CD14-positive monocyte (primary cell): Measurements from ENCODE around the gene TPSG1. TPM values are rescaled to one million over a fixed set of nuclear protein-coding genes. Genes with fewer than 3 reads are reported as not detected.
"Not testable (repeated sequence)": the region's sequence is repeated elsewhere in the genome, so short reads cannot be mapped to it uniquely, and the experiment has no call there.

ENCODE experiments used
- DNase-seq, 3 donors: peaks; one replicate each; pipeline ENCODE4 v3.0.0-alpha.2; 2011 to 2022
- H2AFZ ChIP-seq: 2 replicates; pipeline ENCODE4 v1.6.0; 2012; ENCODE audit warnings: mild to moderate bottlenecking, low read depth, low read length, inconsistent platforms; ENCODE audit not compliant: insufficient read depth, poor library complexity, severe bottlenecking
- H3K27ac ChIP-seq, 2 donors: 1 replicate in 1 of 2; 2 replicates in 1 of 2; pipeline ENCODE4 v1.5.1; 2012 to 2013; ENCODE audit warnings: low read length in 2 of 2, control low read depth in 1 of 2, inconsistent platforms in 1 of 2, low read depth in 1 of 2, mild to moderate bottlenecking in 1 of 2
- H3K27me3 ChIP-seq, 2 donors: one replicate each; pipeline versions ENCODE4 v1.6.0 to v1.6.1; 2011 to 2013; ENCODE audit warnings: low read length in 2 of 2; ENCODE audit not compliant: control insufficient read depth in 2 of 2, insufficient read depth in 2 of 2
- H3K36me3 ChIP-seq, 2 donors: replicated peaks in 1 of 2; 1 replicate in 1 of 2; 2 replicates in 1 of 2; pipeline versions ENCODE4 v1.5.1 to v1.6.1; 2012 to 2013; ENCODE audit warnings: low read length in 2 of 2, control low read depth in 1 of 2, inconsistent platforms in 1 of 2, mild to moderate bottlenecking in 1 of 2; ENCODE audit not compliant: insufficient read depth in 2 of 2, control insufficient read depth in 1 of 2
- H3K4me1 ChIP-seq, 2 donors: 1 replicate in 1 of 2; 2 replicates in 1 of 2; pipeline versions ENCODE4 v1.5.1 to v1.6.1; 2012 to 2013; ENCODE audit warnings: low read length in 2 of 2, control low read depth in 1 of 2, inconsistent platforms in 1 of 2, mild to moderate bottlenecking in 1 of 2, moderate library complexity in 1 of 2; ENCODE audit not compliant: insufficient read depth in 2 of 2, control insufficient read depth in 1 of 2
- H3K4me2 ChIP-seq: replicated peaks from 2 replicates; pipeline ENCODE3; 2012; ENCODE audit warnings: low read length, moderate library complexity, mild to moderate bottlenecking; ENCODE audit not compliant: poor library complexity, severe bottlenecking; ENCODE audit errors: extremely low read depth
- H3K4me3 ChIP-seq, 3 experiments: fragments of 200-600 bp in 1 of 3; sonication (generic) in 1 of 3; replicated peaks in 1 of 3; 1 replicate in 2 of 3; 2 replicates in 1 of 3; pipeline ENCODE4 v1.5.1; 2011 to 2013; ENCODE audit warnings: low read length in 3 of 3, mild to moderate bottlenecking in 3 of 3, control low read depth in 2 of 3, low read depth in 2 of 3, inconsistent platforms in 1 of 3, moderate library complexity in 1 of 3
- H3K79me2 ChIP-seq: 2 replicates; pipeline ENCODE4 v1.6.0; 2012; ENCODE audit warnings: mild to moderate bottlenecking, control low read depth, inconsistent platforms, low read length, moderate library complexity; ENCODE audit not compliant: insufficient read depth
- H3K9ac ChIP-seq: 2 replicates; pipeline ENCODE4 v1.6.0; 2017; ENCODE audit warnings: low read length, mild to moderate bottlenecking; ENCODE audit not compliant: insufficient read depth, poor library complexity, severe bottlenecking
- H3K9me3 ChIP-seq, 2 donors: replicated peaks in 1 of 2; 1 replicate in 1 of 2; 2 replicates in 1 of 2; pipeline versions ENCODE4 v1.5.1 to v1.6.1; 2012 to 2013; ENCODE audit warnings: low read length in 2 of 2, control low read depth in 1 of 2; ENCODE audit not compliant: control insufficient read depth in 1 of 2, insufficient read depth in 1 of 2
- H4K20me1 ChIP-seq: 2 replicates; pipeline ENCODE4 v1.6.0; 2012; ENCODE audit warnings: mild to moderate bottlenecking, low read length, control low read depth, moderate library complexity; ENCODE audit not compliant: insufficient read depth
- H3K27ac Mint-ChIP-seq, 7 donors: one replicate each; pipeline ENCODE4 v1.8.0; 2020; ENCODE audit warnings: mild to moderate bottlenecking in 7 of 7, mixed read lengths in 7 of 7, moderate library complexity in 6 of 7, inconsistent platforms in 2 of 7
- H3K27me3 Mint-ChIP-seq, 3 donors: one replicate each; pipeline ENCODE4 v1.8.0; 2021 to 2022; ENCODE audit warnings: low read depth in 3 of 3, mild to moderate bottlenecking in 3 of 3, mixed read lengths in 3 of 3, moderate library complexity in 3 of 3, inconsistent platforms in 1 of 3
- H3K36me3 Mint-ChIP-seq, 2 donors: one replicate each; pipeline ENCODE4 v1.8.0; 2020; ENCODE audit warnings: mixed read lengths in 2 of 2, inconsistent platforms in 1 of 2, mild to moderate bottlenecking in 1 of 2
- H3K4me1 Mint-ChIP-seq: one replicate; pipeline ENCODE4 v1.8.0; 2020; ENCODE audit warnings: mild to moderate bottlenecking, mixed read lengths
- H3K4me3 Mint-ChIP-seq, 2 donors: one replicate each; pipeline ENCODE4 v1.8.0; 2020; ENCODE audit warnings: mild to moderate bottlenecking in 2 of 2, mixed read lengths in 2 of 2, moderate library complexity in 1 of 2
- H3K9me3 Mint-ChIP-seq, 7 donors: one replicate each; pipeline ENCODE4 v1.8.0; 2020 to 2022; ENCODE audit warnings: mixed read lengths in 7 of 7, mild to moderate bottlenecking in 6 of 7, moderate library complexity in 6 of 7, inconsistent platforms in 2 of 7
- CTCF ChIP-seq: fragments of 200-600 bp; IDR thresholded peaks from one replicate; pipeline ENCODE4 v1.8.0; 2022; ENCODE audit warnings: antibody characterized with exemption, mild to moderate bottlenecking
- WGBS: methylation state at CpG from one replicate; pipeline ENCODE4 v1.1.5; 2013; ENCODE audit warnings: missing lambda C conversion rate; ENCODE audit not compliant: insufficient coverage; 5-methylcytosine and 5-hydroxymethylcytosine counted together
- intact Hi-C, 2 donors: fragments of 100-400 bp; cut with micrococcal nuclease; formaldehyde crosslinking; loops; one replicate each; pipeline versions ENCODE4 v1.15.0 to v1.15.1; 2023
- polyA plus RNA-seq, 3 donors: library from polyadenylated mRNA; depleted of rRNA in 1 of 3; unstranded in 2 of 3; stranded (reverse) in 1 of 3; fragments of 300-500 nt in 2 of 3; fragments of >200 nt in 1 of 3; fragmentation: Illumina TruSeq in 2 of 3; gene quantifications; 1 replicate in 2 of 3; 2 replicates in 1 of 3; pipeline ENCODE4 v1.2.3, GENCODE V29; 2012 to 2021

Gene TPSG1
- polyA plus RNA-seq, 3 donors: not detected

DNA sequence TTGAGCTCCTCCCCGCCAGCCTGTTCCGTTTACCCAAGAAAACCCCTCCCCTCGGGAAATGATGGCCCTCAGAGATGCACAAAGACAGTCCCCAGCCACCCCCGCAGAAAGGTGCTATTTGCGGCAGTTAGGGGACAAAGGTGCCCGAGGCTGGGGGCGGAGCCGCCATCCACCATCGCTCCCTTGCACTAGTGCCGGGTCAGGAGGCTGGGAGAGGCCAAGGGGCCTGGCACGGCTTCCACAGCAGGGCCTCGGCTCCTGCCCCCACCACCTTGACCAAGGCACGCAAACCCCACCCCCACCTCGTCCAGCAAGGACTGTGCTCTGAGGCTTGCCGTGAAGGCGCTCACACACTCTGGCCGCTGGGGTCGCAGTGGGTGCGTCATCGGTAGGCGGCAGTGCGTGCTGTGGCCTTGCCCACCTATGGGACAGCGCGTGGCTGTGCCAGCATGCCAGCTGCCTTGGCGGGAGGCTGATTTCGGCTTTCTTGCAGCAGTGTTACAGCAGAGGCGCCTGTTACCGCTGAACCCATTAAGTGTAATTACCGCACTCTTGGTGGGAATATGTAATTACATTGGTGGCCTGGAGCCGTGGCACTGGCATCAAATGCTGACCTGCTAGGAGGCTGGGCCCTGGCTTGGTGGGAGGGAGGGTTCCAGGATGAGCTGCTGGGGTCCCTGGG lies 31.8 kb downstream of the TPSG1 start:
- Histone ChIP-seq H3K79me2 (no peaks in the 10 kb centered on the region), H3K4me1 (no peaks in the 10 kb centered on the region), H3K9me3 (no peaks in the 10 kb centered on the region), H3K27ac (no peak overlapping the region), H2AFZ (no peak overlapping the region), H3K36me3 (no peaks in the 10 kb centered on the region), H3K4me2 (no peak overlapping the region), H3K9ac (no peak overlapping the region), H3K4me3 (no peak overlapping the region), H3K27me3 (no peaks in the 10 kb centered on the region), H4K20me1 (no peaks in the 10 kb centered on the region)
- H3K4me1 Mint-ChIP-seq: no peaks in the 10 kb centered on the region
- DNase-seq: no peak
- intact Hi-C loops: no loop called here
- WGBS: 72% methylated on average over 27 of the region's 30 CpGs
- no peak for TF ChIP-seq CTCF
- H3K4me3 Mint-ChIP-seq: no peak overlapping the region
- no peaks in the 10 kb centered on the region for H3K36me3 Mint-ChIP-seq
- peaks cover 0 to 3% (median 0%) of the 10 kb centered on the region in 7 donors for H3K9me3 Mint-ChIP-seq
- H3K27ac Mint-ChIP-seq: no peak overlapping the region
- H3K27me3 Mint-ChIP-seq: peaks cover 4 to 9% (median 7%) of the 10 kb centered on the region in 3 donors

- no peak overlapping the region for H3K4me3 Mint-ChIP-seq
- H3K4me3 ChIP-seq: no peak overlapping the region
- H3K36me3 ChIP-seq: no peaks in the 10 kb centered on the region
- no peak overlapping the region for H3K27ac ChIP-seq
- H3K4me2 ChIP-seq: no peak overlapping the region
- intact Hi-C loops: no loop called here
- H3K27ac Mint-ChIP-seq: no peak overlapping the region
- WGBS: 89% methylated on average over 4 of the region's 9 CpGs
- no peaks in the 10 kb centered on the region for H3K4me1 ChIP-seq
- H3K4me1 Mint-ChIP-seq: no peaks in the 10 kb centered on the region
- H3K9ac ChIP-seq: no peak overlapping the region
- no peaks in the 10 kb centered on the region for H3K27me3 ChIP-seq
- peaks cover 0 to 3% (median 0%) of the 10 kb centered on the region in 7 donors for H3K9me3 Mint-ChIP-seq
- H3K79me2 ChIP-seq: no peaks in the 10 kb centered on the region
- peaks cover 4 to 9% (median 7%) of the 10 kb centered on the region in 3 donors for H3K27me3 Mint-ChIP-seq
- DNase-seq: no peak
- TF ChIP-seq CTCF: no peak
- H3K36me3 Mint-ChIP-seq: no peaks in the 10 kb centered on the region
- no peaks in the 10 kb centered on the region for H3K9me3 ChIP-seq
- no peak overlapping the region for H2AFZ ChIP-seq
- H4K20me1 ChIP-seq: no peaks in the 10 kb centered on the region
Observed at GRCh38 chr16:1192384-1193073, 32.5 kb downstream of the TPSG1 start.

GRCh38 chr16:1190789-1191188 lies 34.3 kb downstream of the TPSG1 start:
- H3K27ac Mint-ChIP-seq, H3K36me3 Mint-ChIP-seq, H3K4me1 Mint-ChIP-seq, H3K4me3 ChIP-seq, intact Hi-C loops, H3K4me2 ChIP-seq, H3K9ac ChIP-seq, H3K36me3 ChIP-seq, H3K27me3 Mint-ChIP-seq, H3K9me3 ChIP-seq, H3K27me3 ChIP-seq, H3K79me2 ChIP-seq, H3K9me3 Mint-ChIP-seq, H3K4me1 ChIP-seq, H3K27ac ChIP-seq, H4K20me1 ChIP-seq, H2AFZ ChIP-seq, H3K4me3 Mint-ChIP-seq, DNase-seq: not testable (repeated sequence)
- 90% methylated on average over 11 of the region's 11 CpGs for WGBS
